GM12801 (cell line): ENCODE data around the gene APBA1.

Experiments used
- TF ChIP-seq, protein P1 (sequence below): IDR thresholded peaks from one replicate; pipeline ENCODE4 v1.5.1; 2011; ENCODE audit warnings: control low read depth; ENCODE audit not compliant: insufficient read length; ENCODE audit errors: extremely low read depth

The APBA1 gene

DNA sequence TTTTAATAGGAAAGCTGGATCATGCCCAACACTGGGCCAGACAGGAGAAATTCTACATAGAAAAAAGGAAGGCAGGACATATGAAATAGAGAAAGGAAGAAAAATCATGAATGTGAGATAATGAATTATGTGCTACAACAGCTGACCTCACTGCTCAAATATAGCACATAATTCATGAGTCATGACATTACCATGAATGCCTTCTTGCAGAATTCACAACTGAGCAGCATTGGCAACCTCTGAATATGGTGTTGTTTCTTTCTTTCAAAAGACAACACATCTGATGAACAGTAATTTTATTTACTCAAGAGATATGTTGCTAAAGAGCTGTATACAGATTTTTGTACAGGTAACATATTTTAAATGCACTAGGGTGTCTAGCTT is 34.4 kb downstream of the APBA1 start:
- TF ChIP-seq, protein P1, sequence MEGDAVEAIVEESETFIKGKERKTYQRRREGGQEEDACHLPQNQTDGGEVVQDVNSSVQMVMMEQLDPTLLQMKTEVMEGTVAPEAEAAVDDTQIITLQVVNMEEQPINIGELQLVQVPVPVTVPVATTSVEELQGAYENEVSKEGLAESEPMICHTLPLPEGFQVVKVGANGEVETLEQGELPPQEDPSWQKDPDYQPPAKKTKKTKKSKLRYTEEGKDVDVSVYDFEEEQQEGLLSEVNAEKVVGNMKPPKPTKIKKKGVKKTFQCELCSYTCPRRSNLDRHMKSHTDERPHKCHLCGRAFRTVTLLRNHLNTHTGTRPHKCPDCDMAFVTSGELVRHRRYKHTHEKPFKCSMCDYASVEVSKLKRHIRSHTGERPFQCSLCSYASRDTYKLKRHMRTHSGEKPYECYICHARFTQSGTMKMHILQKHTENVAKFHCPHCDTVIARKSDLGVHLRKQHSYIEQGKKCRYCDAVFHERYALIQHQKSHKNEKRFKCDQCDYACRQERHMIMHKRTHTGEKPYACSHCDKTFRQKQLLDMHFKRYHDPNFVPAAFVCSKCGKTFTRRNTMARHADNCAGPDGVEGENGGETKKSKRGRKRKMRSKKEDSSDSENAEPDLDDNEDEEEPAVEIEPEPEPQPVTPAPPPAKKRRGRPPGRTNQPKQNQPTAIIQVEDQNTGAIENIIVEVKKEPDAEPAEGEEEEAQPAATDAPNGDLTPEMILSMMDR: no peak

DNA sequence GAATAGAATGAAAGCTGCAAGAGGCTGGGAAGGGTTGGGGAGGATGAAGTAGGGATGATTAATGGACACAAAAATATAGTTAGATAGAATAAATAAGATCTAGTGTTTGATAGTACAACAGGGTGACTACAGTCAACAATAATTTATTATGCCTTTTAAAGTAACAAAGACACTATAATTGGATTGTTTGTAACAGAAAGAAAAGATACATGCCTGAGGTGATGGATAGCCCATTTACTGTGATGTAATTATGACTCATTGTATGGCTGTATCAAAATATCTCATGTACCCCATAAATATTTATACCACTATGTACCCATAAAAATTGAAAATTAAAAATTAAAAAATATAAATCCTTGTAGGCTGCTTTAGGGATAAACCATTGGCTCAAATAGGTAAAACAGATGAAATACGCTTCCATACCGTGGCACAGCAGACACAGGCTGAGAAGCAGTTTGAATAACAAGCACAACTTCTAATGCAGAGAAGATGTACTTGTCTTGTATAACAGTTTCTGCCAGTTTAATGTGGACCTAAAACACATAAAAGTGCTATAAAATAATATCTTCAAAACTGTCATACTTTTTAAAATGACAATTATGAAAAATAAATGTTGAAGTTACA is 34.9 kb downstream of the APBA1 start:
- TF ChIP-seq, protein P1: no peak

DNA sequence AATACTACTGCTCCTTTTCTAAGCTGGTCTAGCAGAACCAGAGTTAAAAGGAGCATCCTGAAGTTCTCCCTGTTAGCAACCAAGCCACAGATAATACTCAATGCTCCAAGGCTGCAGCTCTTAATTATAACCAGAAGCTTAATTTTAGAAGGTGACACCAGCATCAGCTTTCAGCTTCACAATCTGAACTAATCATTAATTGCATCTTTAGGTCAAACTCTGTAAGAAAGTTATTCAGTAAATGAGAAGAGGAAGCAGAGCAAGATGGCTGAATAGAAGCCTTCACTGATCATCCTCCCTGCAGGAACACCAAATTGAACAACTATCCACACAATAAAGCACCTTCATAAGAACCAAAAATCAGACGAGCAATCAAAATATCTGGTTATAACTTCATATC is 38.5 kb downstream of the APBA1 start:
- TF ChIP-seq, protein P1: no peak

DNA sequence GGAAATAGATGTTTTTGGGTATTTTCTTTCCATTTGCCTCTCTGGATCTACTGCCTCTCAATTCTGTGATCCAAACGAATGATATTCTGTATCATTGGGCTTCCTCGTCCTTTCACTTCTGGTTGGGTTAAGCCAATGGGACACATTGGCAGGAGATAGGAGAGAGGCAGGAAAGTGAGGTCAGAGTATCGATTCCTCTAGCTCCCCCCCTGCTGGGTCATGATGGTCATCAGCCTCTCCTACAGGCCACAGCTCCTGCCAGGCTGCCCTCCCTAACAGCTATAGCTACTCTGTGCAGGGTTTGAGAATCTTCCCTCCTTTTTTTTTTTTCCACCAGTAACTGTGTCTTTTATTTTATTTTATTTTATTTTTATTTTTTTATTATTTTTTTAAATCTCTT is 39.4 kb downstream of the APBA1 start:
- TF ChIP-seq, protein P1: no peak

DNA sequence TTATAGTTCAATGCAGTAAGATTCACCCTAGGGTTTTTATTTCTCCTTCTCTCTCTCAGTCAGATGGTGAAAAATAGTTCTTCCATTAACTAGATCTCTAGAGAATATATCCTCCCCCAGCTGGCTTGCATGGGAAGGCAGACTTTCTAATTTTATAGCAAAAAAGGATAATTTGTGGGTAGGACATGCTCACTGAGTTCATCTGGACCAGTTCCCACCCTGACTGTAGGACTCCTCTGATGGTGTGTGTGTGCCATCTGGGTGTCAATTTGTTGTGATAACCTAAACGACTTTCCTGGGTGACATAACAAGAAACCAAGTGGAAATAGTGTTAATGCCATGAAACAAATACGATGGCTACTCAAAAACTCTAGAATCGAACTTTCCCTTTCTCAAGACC is 44.9 kb downstream of the APBA1 start:
- TF ChIP-seq, protein P1: no peak

DNA sequence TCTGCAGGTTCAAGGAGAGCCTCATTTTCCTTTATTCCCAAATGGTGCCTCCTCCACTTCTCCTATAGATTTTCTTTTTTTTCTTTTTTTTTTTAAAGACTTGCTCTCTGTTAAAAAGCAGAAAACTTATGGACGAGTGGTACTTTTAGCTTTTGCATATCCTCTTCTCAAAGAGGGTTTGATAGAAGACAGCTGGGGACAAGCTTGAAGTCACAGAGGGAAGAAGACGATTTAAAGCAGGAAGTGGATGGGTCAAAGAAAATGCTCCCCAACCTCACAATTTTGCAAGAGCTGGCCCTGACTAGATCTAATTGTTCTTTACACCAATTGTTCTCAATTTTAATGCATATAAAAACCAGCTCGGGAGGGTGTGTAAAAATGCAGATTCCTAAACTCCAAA is 48.9 kb downstream of the APBA1 start:
- TF ChIP-seq, protein P1: no peak

DNA sequence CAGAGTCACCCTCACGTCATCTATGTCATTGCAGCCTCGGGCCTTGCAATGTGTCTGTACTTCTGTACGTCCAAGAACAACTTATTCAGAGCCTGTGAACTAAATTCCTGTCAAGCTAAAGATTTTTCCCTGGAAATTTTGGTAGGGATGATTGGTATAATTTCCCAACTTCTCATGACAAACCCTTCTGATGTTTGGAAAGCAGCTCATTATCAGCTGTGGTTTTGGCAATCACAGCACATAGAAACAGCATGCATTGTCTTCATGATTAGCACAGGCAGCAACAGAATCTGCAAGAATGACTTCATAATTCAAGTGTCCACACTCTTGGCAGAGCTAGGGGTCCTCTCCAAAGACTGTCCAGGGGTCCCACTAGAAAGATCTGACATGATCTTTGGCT is 49.5 kb downstream of the APBA1 start:
- TF ChIP-seq, protein P1: no peak
